ENCODE data around the gene PPP1CA.

- no peak for TF ChIP-seq CTCF (IDR thresholded peaks at IDR 0.05; ENCODE audit: insufficient read depth, low read length)
- no peak for TF ChIP-seq REST (IDR thresholded peaks at IDR 0.05; ENCODE audit: insufficient replicate concordance, low read depth)
- no peak for TF ChIP-seq GABPA (IDR thresholded peaks at IDR 0.05; ENCODE audit: low read depth)
- no peak for TF ChIP-seq POLR2AphosphoS5 (IDR thresholded peaks at IDR 0.05; ENCODE audit: low read depth)
These were observed 37.5 kb downstream of the PPP1CA start for GRCh38 chr11:67364169-67364568.
